Measurements from ENCODE around the gene DGLUCY.

The DGLUCY gene

DNA sequence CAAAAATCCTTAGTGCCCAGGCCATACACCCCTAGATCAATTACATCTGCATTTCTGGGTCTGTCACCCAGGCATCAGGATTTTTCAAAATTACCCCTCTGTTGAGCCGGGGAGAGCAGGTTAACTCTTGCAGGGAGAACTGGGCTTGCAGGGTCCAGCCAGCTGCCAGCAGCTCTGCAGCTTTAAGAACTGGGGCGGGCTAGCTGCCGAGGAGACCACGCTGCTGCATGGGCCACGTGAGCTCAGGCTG is at the start of gene DGLUCY:
Gene DGLUCY (plus strand): TSS at position 245 of the 250 bp plus-strand sequence. CDS start 46,222 bp downstream, outside the sequence.
- TF ChIP-seq, protein P1, sequence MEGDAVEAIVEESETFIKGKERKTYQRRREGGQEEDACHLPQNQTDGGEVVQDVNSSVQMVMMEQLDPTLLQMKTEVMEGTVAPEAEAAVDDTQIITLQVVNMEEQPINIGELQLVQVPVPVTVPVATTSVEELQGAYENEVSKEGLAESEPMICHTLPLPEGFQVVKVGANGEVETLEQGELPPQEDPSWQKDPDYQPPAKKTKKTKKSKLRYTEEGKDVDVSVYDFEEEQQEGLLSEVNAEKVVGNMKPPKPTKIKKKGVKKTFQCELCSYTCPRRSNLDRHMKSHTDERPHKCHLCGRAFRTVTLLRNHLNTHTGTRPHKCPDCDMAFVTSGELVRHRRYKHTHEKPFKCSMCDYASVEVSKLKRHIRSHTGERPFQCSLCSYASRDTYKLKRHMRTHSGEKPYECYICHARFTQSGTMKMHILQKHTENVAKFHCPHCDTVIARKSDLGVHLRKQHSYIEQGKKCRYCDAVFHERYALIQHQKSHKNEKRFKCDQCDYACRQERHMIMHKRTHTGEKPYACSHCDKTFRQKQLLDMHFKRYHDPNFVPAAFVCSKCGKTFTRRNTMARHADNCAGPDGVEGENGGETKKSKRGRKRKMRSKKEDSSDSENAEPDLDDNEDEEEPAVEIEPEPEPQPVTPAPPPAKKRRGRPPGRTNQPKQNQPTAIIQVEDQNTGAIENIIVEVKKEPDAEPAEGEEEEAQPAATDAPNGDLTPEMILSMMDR (IDR thresholded peaks at IDR 0.05; ENCODE audit: low read depth, low read length): no peak
- H3K4me3 ChIP-seq (ENCODE audit: low read depth, low read length): peak within 1 kb of the TSS; percentile 64

DNA sequence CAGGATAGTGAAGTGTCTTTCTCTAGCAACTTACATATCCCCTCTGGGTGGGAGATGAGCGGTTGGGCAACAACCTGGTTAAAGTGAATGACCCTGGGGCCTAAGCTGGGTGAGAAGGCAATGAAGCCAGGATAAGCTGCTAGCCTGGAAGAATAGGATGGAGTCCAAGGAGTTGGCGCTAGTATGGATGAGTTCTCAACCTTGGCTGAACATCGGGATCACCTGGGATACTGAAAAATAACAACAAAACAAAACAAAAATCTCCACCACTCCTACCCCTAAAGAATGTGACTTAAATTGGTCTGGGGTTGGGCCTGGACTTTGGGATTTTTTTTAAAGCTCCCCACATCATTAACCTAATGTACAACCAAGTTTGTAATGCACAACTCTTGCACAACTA is 48.6 kb upstream of the DGLUCY start:
- no peak overlapping the region for H3K4me3 ChIP-seq (ENCODE audit: low read depth, low read length)
- TF ChIP-seq, protein P1 (IDR thresholded peaks at IDR 0.05; ENCODE audit: low read depth, low read length): no peak

DNA sequence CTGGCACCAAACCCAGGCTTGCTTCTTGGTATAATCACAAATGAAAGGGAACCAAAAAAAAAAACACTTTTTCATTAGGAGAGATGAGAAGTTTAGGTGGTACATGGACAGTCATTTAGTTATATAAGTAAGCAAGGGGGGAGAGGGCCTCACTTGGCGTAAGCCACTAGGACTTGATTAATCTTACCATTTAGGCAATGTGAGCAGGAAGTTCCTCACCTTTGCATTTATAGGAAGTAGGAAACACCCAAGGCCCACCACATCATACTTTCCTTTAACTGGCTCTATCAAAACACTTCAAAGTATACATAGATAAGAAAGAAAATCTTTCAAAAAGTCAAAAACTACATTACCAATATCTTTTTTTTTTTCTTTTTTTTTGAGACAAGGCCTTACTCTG is 46.7 kb upstream of the DGLUCY start:
- TF ChIP-seq, protein P1 (IDR thresholded peaks at IDR 0.05; ENCODE audit: low read depth, low read length): no peak

GRCh38 chr14:91068642-91069041 is 45.2 kb upstream of the DGLUCY start:
- TF ChIP-seq, protein P1 (IDR thresholded peaks at IDR 0.05; ENCODE audit: low read depth, low read length): no peak
- no peak overlapping the region for H3K4me3 ChIP-seq (ENCODE audit: low read depth, low read length)

More for the DNA sequence above, 46.7 kb upstream of the DGLUCY start:
- no peak overlapping the region for H3K4me3 ChIP-seq (ENCODE audit: low read depth, low read length)

GRCh38 chr14:91070572-91070971 is 43.3 kb upstream of the DGLUCY start:
- no peak overlapping the region for H3K4me3 ChIP-seq (ENCODE audit: low read depth, low read length)
- TF ChIP-seq, protein P1 (IDR thresholded peaks at IDR 0.05; ENCODE audit: low read depth, low read length): no peak

DNA sequence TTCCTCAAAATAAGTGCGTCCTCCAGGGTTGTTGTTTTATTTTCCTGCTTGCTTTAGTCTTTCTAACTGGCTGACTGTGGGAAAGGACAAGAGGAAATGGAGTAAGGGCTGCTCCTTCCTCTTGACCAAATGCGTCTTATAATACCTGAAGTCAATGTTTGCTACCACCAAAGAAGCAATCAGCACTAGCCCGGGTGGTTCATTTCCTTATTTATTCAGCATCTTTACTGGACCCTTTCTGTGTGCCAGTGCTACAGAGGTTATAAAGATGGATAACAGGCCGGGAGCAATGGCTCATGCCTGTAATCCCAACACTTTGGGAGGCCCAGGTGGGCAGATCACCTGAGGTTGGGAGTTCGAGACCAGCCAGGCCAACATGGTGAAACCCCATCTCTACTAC is 38.3 kb upstream of the DGLUCY start:
- no peak overlapping the region for H3K4me3 ChIP-seq (ENCODE audit: low read depth, low read length)
- TF ChIP-seq, protein P1 (IDR thresholded peaks at IDR 0.05; ENCODE audit: low read depth, low read length): no peak

DNA sequence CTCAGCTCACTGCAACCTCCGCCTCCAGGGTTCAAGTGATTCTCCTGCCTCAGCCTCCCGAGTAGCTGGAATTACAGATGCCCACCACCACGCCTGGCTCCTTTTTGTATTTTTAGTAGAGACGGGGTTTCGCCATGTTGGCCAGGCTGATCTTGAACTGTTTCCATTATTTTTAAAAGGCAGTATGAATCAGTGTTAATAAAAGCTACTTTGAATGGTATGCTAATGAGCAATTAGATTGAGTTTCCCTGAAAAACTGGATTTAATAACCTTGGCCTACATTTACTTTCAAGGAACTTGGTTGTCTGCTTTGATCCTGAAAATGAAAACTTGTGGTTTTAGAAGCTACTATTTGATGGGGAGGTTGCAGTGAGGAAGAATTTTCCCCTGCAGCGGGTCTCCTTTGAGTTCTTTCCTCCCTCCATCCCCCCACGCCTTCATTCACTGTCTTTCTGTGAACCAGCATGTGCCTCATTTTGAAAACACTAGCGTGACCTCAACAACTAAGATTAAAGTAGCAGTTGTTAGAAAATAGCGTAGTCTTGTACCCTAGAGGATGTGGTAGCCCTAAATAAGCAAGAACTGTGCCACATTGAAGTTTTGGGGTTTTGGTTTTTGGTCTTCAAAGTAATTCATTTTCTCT is 35.7 kb upstream of the DGLUCY start:
- no peak overlapping the region for H3K4me3 ChIP-seq (ENCODE audit: low read depth, low read length)
- TF ChIP-seq, protein P1 (IDR thresholded peaks at IDR 0.05; ENCODE audit: low read depth, low read length): no peak
